Calu3 (cell line): ENCODE results near the gene GAL3ST3. TPM values are rescaled to one million over a fixed set of nuclear protein-coding genes. Genes with fewer than 3 reads are reported as not detected.

Source experiments
- BruUV-seq: library from RNA; stranded (reverse); fragments of 400-500 nt; replicated peaks from 2 replicates; lab custom pipeline; 2021; lab: Mats Ljungman, UMichigan
- CTCF ChIA-PET: fragments of 300-600 bp; sonication (Branson Sonifier 250); formaldehyde crosslinking; loops from one replicate; lab custom pipeline; 2022; ENCODE audit warnings: antibody characterized with exemption; lab: Charles Lee
- DNase-seq: peaks from one replicate; pipeline ENCODE4 v3.0.0; 2022
- H3K27ac Mint-ChIP-seq: one replicate; pipeline ENCODE4 v1.8.0; 2022; ENCODE audit warnings: mixed read lengths; ENCODE audit not compliant: unreplicated experiment
- H3K27me3 Mint-ChIP-seq: one replicate; pipeline ENCODE4 v1.8.0; 2022; ENCODE audit warnings: mixed read lengths; ENCODE audit not compliant: unreplicated experiment
- H3K36me3 Mint-ChIP-seq: one replicate; pipeline ENCODE4 v1.8.0; 2022; ENCODE audit warnings: mild to moderate bottlenecking, moderate library complexity, mixed read lengths; ENCODE audit not compliant: insufficient read depth, unreplicated experiment
- H3K4me1 Mint-ChIP-seq: one replicate; pipeline ENCODE4 v1.8.0; 2022; ENCODE audit warnings: mild to moderate bottlenecking, low read depth, mixed read lengths; ENCODE audit not compliant: unreplicated experiment
- H3K4me3 Mint-ChIP-seq: one replicate; pipeline ENCODE4 v1.8.0; 2022; ENCODE audit warnings: mild to moderate bottlenecking, low read depth, moderate library complexity, mixed read lengths; ENCODE audit not compliant: unreplicated experiment
- H3K9me3 Mint-ChIP-seq: one replicate; pipeline ENCODE4 v1.8.0; 2022; ENCODE audit warnings: low read depth, mixed read lengths; ENCODE audit not compliant: unreplicated experiment
- intact Hi-C: fragments of 100-400 bp; cut with micrococcal nuclease; formaldehyde crosslinking; loops from one replicate; pipeline ENCODE4 v1.10.0; 2022; ENCODE audit not compliant: unreplicated experiment
- total RNA-seq: library from RNA; stranded (reverse); gene quantifications from 2 replicates; pipeline ENCODE4 v1.2.3, GENCODE V29; 2022
- TF ChIP-seq, protein P1 (sequence below): fragments of 200-600 bp; IDR thresholded peaks from one replicate; pipeline ENCODE4 v1.8.0; 2022; ENCODE audit warnings: antibody characterized with exemption; ENCODE audit not compliant: unreplicated experiment

Gene GAL3ST3
- total RNA-seq, 1 experiment from 2014 or later, result not detected

DNA sequence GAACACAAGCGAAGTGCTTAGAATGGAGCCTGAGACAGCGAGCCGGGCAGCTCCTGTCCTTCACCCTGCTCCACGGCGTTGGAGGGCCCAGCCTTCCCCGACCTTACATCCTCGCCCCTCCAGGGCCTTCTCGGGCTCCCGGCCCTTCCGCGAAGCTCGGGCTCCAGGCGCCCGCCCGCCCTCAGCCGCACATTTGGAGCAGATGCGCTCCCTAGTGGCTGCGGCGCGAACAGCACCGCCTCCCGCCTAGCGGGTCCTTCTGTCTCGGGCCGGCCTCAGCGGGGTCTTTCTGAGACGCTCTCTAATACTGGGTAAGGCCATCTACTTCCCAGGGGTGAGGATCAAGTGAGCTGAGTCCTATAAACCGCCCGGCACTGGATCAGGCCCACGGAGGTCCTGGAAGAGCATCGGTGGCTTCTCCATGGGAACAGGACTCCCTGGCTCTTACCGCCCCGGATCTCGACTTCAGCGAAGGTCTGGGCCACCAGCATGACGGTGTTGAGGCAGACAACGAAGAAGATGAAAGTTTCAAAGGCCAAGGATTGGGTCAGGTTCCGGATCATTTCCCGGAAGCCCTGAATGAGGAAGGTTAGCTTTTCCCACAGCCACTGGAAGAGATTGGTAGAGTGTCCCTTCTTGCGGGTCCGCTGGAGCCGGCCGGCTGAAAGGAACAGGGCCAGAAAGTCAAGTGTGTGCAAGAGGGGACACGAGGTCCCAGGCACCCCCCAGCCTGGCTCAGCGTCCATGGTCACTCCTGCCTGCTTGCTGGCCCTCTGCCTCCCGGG lies 26.4 kb downstream of the GAL3ST3 start:
- Mint-ChIP-seq H3K9me3 (no peaks in the 10 kb centered on the region), H3K4me1 (peaks cover 27% of the 10 kb centered on the region), H3K27me3 (peaks cover 23% of the 10 kb centered on the region), H3K27ac (peak overlapping the region; percentile 70), H3K36me3 (peaks cover 9% of the 10 kb centered on the region), H3K4me3 (peak overlapping the region; percentile 64)
- DNase-seq, result peak; percentile 84
- TF ChIP-seq, protein P1, sequence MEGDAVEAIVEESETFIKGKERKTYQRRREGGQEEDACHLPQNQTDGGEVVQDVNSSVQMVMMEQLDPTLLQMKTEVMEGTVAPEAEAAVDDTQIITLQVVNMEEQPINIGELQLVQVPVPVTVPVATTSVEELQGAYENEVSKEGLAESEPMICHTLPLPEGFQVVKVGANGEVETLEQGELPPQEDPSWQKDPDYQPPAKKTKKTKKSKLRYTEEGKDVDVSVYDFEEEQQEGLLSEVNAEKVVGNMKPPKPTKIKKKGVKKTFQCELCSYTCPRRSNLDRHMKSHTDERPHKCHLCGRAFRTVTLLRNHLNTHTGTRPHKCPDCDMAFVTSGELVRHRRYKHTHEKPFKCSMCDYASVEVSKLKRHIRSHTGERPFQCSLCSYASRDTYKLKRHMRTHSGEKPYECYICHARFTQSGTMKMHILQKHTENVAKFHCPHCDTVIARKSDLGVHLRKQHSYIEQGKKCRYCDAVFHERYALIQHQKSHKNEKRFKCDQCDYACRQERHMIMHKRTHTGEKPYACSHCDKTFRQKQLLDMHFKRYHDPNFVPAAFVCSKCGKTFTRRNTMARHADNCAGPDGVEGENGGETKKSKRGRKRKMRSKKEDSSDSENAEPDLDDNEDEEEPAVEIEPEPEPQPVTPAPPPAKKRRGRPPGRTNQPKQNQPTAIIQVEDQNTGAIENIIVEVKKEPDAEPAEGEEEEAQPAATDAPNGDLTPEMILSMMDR, result peak; percentile 92
- BruUV-seq, result no TSS peak
- intact Hi-C loops, result no loop called here
- CTCF ChIA-PET, result interaction anchor here (0.6 to 2.7 kb wide), 10 partner anchors 9 to 163 kb away, joined by 3 to 16 read pairs (median 4); partner anchors contain the start of genes BANF1, CCDC85B, FIBP and MUS81

DNA sequence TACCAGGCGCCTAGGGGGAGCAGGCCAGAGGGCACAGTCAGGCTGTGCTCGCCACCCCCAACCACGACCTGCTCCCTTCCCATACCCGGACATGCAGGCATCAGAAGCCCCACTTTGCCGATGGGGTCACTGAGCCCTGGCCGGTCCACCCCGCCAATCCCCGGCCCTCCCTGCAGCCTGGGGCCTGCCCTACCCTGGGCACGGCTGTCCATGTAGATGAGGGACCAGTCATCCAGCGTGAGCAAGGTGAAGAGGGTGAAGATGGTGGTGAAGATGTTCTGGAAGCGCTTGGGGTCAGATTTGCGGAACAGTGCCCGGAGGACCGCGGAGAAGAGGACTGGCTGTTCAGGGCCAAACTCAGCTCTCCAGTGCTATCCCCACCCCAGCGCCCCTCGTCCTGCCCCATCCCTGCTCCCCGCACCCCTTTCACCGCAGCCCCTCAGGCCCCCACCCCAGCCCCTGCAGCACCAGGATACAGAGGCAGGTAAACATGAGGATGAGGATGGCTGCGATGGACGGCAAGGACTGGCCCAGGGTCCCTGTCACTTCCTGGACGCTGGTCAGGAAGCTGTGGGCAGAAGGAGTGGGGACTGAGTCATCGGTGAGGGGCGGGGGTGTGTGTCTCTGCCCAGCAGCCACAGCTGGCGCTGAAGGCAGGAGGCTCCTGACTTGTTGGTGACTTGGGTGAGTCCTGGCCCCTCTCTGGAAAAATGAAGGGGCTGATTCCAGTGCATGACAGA lies 28.2 kb downstream of the GAL3ST3 start:
- Mint-ChIP-seq H3K27me3 (peaks cover 23% of the 10 kb centered on the region), H3K36me3 (peaks cover 8% of the 10 kb centered on the region), H3K4me1 (peaks cover 38% of the 10 kb centered on the region), H3K9me3 (no peaks in the 10 kb centered on the region), H3K4me3 (peak overlapping the region; percentile 19), H3K27ac (peak overlapping the region; percentile 34)
- CTCF ChIA-PET, result interaction anchor here (0.7 to 2.7 kb wide), 6 partner anchors 8 to 31 kb away, joined by 3 to 16 read pairs (median 4); partner anchors contain the start of genes CST6 and SF3B2
- DNase-seq, result peak; percentile 82
- BruUV-seq, result no TSS peak
- TF ChIP-seq, protein P1, result no peak
- intact Hi-C loops, result no loop called here

DNA sequence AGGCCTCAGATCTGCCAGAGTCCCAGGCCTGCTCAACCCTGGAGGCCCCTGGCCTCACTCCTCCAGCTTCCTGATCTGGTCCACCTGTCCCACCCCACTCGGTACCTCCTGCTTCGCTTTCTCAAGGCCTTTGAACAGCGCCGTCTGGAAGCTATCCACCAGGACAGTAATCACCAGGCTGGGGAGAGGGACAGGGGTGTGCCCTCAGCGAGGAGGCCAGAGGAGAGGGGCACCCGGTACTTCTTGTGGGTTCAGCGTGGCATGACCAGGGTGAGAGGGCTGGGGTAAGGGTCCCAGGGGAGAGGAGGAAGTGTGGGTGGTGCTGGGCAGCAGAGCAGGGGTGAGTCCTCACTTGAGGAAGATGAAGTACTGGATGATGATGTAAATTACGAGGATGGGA lies 28.7 kb downstream of the GAL3ST3 start:
- peaks cover 4% of the 10 kb centered on the region for H3K36me3 Mint-ChIP-seq
- no peaks in the 10 kb centered on the region for H3K9me3 Mint-ChIP-seq
- no peak for DNase-seq
- peaks cover 23% of the 10 kb centered on the region for H3K27me3 Mint-ChIP-seq
- CTCF ChIA-PET, result no interaction called here
- intact Hi-C loops, result no loop called here
- H3K4me3 Mint-ChIP-seq, result no peak overlapping the region
- H3K4me1 Mint-ChIP-seq, result peaks cover 44% of the 10 kb centered on the region
- TF ChIP-seq, protein P1, result no peak
- peak overlapping the region; percentile 34 for H3K27ac Mint-ChIP-seq
- no TSS peak for BruUV-seq

DNA sequence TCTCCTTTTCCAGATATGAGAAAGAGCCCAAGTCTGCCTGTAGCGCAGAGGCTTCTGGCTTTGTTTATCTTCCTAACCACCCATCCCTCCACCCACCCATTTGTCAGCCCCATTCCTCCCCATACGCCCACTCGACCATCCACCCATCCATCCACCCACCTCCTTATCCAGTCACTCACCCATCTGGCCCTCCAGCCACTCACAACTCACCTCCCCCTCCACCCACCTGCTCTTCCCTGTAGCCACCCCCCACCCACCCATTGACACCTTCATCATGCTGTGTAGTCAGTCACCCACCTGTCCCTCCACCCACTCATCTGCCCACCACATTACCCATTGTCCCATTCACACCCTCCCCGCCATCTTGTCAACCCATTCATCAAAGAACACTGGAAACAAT lies 31.6 kb downstream of the GAL3ST3 start:
- Mint-ChIP-seq H3K9me3 (no peaks in the 10 kb centered on the region), H3K4me1 (peaks cover 56% of the 10 kb centered on the region), H3K27me3 (peaks cover 3% of the 10 kb centered on the region), H3K36me3 (peaks cover 17% of the 10 kb centered on the region), H3K4me3 (no peak overlapping the region), H3K27ac (no peak overlapping the region)
- no peak for DNase-seq
- BruUV-seq, result no TSS peak
- CTCF ChIA-PET, result no interaction called here
- TF ChIP-seq, protein P1, result no peak
- intact Hi-C loops, result no loop called here
